ENCODE results near the gene PCBD1. TPM values are rescaled to one million over a fixed set of nuclear protein-coding genes. Genes with fewer than 3 reads are reported as not detected.

PCBD1 gene
- total RNA-seq: 10 to 100 TPM; 36.3 to 47.4 TPM

GRCh38 chr10:70887804-70888800 lies at the start of gene PCBD1:
TSS of gene PCBD1 (minus strand) at chr10:70888565. CDS start at chr10:70888533, 32 bp downstream.
- H3K4me1 Mint-ChIP-seq: peaks cover 6% of the 10 kb centered on the region
- H3K36me3 Mint-ChIP-seq (ENCODE audit: low read depth): peaks cover 24% of the 10 kb centered on the region
- no peaks in the 10 kb centered on the region for H3K27me3 Mint-ChIP-seq
- peak; percentile 87 for ATAC-seq (replicated peaks)
- peak within 1 kb of the TSS; percentile 83 for H3K4me3 Mint-ChIP-seq
- no peaks in the 10 kb centered on the region for H3K9me3 Mint-ChIP-seq
- H3K27ac Mint-ChIP-seq: peak within 1 kb of the TSS; percentile 91

- Mint-ChIP-seq H3K27me3 (peaks cover 3% of the 10 kb centered on the region), H3K27ac (no peak overlapping the region), H3K4me3 (no peak overlapping the region), H3K9me3 (no peaks in the 10 kb centered on the region), H3K4me1 (no peaks in the 10 kb centered on the region), H3K36me3 (ENCODE audit: low read depth) (no peaks in the 10 kb centered on the region)
- no peak for ATAC-seq (replicated peaks)
These were observed 49.3 kb upstream of the PCBD1 start for GRCh38 chr10:70937661-70938060.

- Mint-ChIP-seq H3K27ac (no peak overlapping the region), H3K4me3 (no peak overlapping the region), H3K36me3 (ENCODE audit: low read depth) (no peaks in the 10 kb centered on the region), H3K4me1 (peaks cover 5% of the 10 kb centered on the region), H3K9me3 (no peaks in the 10 kb centered on the region), H3K27me3 (peaks cover 3% of the 10 kb centered on the region)
- ATAC-seq (replicated peaks): no peak
These were observed 47.7 kb upstream of the PCBD1 start for GRCh38 chr10:70936111-70936510.

- Mint-ChIP-seq H3K4me3 (no peak overlapping the region), H3K9me3 (no peaks in the 10 kb centered on the region), H3K27ac (no peak overlapping the region), H3K36me3 (ENCODE audit: low read depth) (no peaks in the 10 kb centered on the region), H3K27me3 (peaks cover 3% of the 10 kb centered on the region), H3K4me1 (peaks cover 5% of the 10 kb centered on the region)
- no peak for ATAC-seq (replicated peaks)
These were observed 47.3 kb upstream of the PCBD1 start for GRCh38 chr10:70935631-70936030.

GRCh38 chr10:70935125-70935625 lies 46.8 kb upstream of the PCBD1 start:
- Mint-ChIP-seq H3K4me1 (peaks cover 5% of the 10 kb centered on the region), H3K27me3 (peaks cover 3% of the 10 kb centered on the region), H3K4me3 (no peak overlapping the region), H3K27ac (no peak overlapping the region), H3K36me3 (ENCODE audit: low read depth) (no peaks in the 10 kb centered on the region), H3K9me3 (no peaks in the 10 kb centered on the region)
- ATAC-seq (replicated peaks): no peak

GRCh38 chr10:70934701-70935100 lies 46.3 kb upstream of the PCBD1 start:
- Mint-ChIP-seq H3K27ac (no peak overlapping the region), H3K27me3 (peaks cover 3% of the 10 kb centered on the region), H3K36me3 (ENCODE audit: low read depth) (no peaks in the 10 kb centered on the region), H3K4me3 (no peak overlapping the region), H3K4me1 (peaks cover 5% of the 10 kb centered on the region), H3K9me3 (no peaks in the 10 kb centered on the region)
- no peak for ATAC-seq (replicated peaks)

GRCh38 chr10:70932392-70933196 lies 44.2 kb upstream of the PCBD1 start:
- Mint-ChIP-seq H3K36me3 (ENCODE audit: low read depth) (no peaks in the 10 kb centered on the region), H3K9me3 (no peaks in the 10 kb centered on the region), H3K27ac (no peak overlapping the region), H3K4me3 (no peak overlapping the region), H3K4me1 (peaks cover 5% of the 10 kb centered on the region), H3K27me3 (peaks cover 3% of the 10 kb centered on the region)
- no peak for ATAC-seq (replicated peaks)

- Mint-ChIP-seq H3K27ac (no peak overlapping the region), H3K4me1 (peaks cover 5% of the 10 kb centered on the region), H3K4me3 (no peak overlapping the region), H3K9me3 (no peaks in the 10 kb centered on the region), H3K36me3 (ENCODE audit: low read depth) (no peaks in the 10 kb centered on the region), H3K27me3 (peaks cover 3% of the 10 kb centered on the region)
- peak; percentile 31 for ATAC-seq (replicated peaks)
These were observed 42.9 kb upstream of the PCBD1 start for GRCh38 chr10:70931168-70931815.

- no peak overlapping the region for H3K27ac Mint-ChIP-seq
- H3K9me3 Mint-ChIP-seq: no peaks in the 10 kb centered on the region
- no peak for ATAC-seq (replicated peaks)
- peaks cover 2% of the 10 kb centered on the region for H3K27me3 Mint-ChIP-seq
- no peak overlapping the region for H3K4me3 Mint-ChIP-seq
- no peaks in the 10 kb centered on the region for H3K36me3 Mint-ChIP-seq (ENCODE audit: low read depth)
- peaks cover 6% of the 10 kb centered on the region for H3K4me1 Mint-ChIP-seq
These were observed 42.1 kb upstream of the PCBD1 start for GRCh38 chr10:70930263-70931000.

GRCh38 chr10:70928140-70928539 lies 39.8 kb upstream of the PCBD1 start:
- Mint-ChIP-seq H3K4me3 (no peak overlapping the region), H3K27ac (no peak overlapping the region), H3K4me1 (peaks cover 12% of the 10 kb centered on the region), H3K9me3 (no peaks in the 10 kb centered on the region), H3K36me3 (ENCODE audit: low read depth) (no peaks in the 10 kb centered on the region), H3K27me3 (peaks cover 5% of the 10 kb centered on the region)
- ATAC-seq (replicated peaks): no peak

- ATAC-seq (replicated peaks): no peak
- H3K36me3 Mint-ChIP-seq (ENCODE audit: low read depth): no peaks in the 10 kb centered on the region
- H3K9me3 Mint-ChIP-seq: no peaks in the 10 kb centered on the region
- H3K4me1 Mint-ChIP-seq: peaks cover 12% of the 10 kb centered on the region
- no peak overlapping the region for H3K4me3 Mint-ChIP-seq
- no peak overlapping the region for H3K27ac Mint-ChIP-seq
- peaks cover 5% of the 10 kb centered on the region for H3K27me3 Mint-ChIP-seq
These were observed 39.0 kb upstream of the PCBD1 start for GRCh38 chr10:70927189-70927943.

- Mint-ChIP-seq H3K4me1 (peaks cover 9% of the 10 kb centered on the region), H3K9me3 (no peaks in the 10 kb centered on the region), H3K36me3 (ENCODE audit: low read depth) (no peaks in the 10 kb centered on the region), H3K27ac (no peak overlapping the region), H3K4me3 (no peak overlapping the region), H3K27me3 (peaks cover 10% of the 10 kb centered on the region)
- no peak for ATAC-seq (replicated peaks)
These were observed 38.0 kb upstream of the PCBD1 start for GRCh38 chr10:70926226-70927000.
